Measurements from ENCODE around the gene CD40.

DNA sequence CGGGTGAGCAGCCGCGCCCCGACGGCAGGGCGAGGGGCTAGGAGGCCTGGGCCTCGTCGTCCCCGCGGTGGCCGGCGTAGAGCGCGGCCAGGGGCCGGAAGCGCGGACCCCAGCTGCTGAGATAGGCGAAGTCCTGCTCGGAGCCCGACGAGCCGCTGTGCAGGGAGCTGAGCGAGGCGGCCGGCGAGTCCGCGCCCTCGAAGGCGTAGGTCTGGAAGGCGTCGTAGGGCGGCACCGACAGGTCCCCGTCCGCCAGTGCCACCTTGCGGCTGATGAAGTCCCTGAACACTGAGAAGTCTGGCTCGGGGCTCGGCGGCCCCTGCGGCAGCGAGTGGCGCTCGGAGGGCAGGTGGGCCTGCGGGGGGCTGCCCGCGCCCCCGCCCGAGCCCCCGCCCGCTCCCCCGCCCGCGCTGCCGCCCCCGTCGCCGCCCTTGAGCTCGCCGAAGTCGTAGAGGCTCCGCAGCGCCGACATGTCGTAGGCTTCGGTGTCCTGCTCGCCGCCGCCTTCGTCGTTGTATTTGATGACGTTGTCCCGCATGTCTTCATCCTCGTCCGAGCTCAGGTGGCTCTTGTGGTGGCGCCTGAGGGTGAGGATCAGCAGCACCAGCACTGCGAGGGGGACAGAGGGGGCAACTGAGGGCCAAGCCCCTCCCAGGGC is 56.5 kb downstream of the CD40 start:
- TF ChIP-seq POLR2A (IDR thresholded peaks at IDR 0.05): no peak
- TF ChIP-seq CTCF (IDR thresholded peaks at IDR 0.05): peak; percentile 45 to 73 (median 58)
